Measurements from ENCODE around the gene HTR5A.

DNA sequence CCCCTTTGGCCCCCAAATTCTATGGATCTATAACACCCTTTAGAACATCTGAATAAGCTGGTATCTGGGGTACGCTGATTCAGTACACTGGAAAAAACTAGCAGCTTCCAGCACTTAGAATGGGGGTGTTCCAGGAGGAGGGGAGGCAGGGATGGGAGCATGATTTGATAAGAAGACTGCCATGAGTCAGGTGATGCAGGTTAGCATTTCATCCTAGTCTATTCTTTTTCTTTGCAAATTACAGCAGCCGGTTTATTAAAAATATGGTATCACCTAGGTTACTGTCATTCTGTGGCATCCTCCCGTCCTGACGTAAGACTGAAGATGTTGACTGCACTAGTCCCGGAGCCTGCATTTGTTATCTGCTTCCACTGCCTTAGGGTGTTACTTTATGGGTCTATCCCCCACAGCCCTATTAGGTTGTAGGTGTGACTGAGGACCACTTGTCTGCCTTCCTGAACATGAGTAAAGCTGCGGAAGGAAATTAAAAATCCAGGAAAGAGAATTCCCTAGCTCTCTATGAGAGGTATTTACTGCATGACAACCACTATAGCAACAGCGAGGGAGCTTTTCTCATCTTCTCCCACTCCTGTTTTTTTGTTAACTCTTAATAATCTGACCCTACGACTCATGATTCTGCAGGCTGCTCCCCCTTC lies 1.9 kb downstream of the HTR5A start:
- TF ChIP-seq, protein P1, sequence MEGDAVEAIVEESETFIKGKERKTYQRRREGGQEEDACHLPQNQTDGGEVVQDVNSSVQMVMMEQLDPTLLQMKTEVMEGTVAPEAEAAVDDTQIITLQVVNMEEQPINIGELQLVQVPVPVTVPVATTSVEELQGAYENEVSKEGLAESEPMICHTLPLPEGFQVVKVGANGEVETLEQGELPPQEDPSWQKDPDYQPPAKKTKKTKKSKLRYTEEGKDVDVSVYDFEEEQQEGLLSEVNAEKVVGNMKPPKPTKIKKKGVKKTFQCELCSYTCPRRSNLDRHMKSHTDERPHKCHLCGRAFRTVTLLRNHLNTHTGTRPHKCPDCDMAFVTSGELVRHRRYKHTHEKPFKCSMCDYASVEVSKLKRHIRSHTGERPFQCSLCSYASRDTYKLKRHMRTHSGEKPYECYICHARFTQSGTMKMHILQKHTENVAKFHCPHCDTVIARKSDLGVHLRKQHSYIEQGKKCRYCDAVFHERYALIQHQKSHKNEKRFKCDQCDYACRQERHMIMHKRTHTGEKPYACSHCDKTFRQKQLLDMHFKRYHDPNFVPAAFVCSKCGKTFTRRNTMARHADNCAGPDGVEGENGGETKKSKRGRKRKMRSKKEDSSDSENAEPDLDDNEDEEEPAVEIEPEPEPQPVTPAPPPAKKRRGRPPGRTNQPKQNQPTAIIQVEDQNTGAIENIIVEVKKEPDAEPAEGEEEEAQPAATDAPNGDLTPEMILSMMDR (IDR thresholded peaks at IDR 0.05): no peak
- TF ChIP-seq POLR2A (IDR thresholded peaks at IDR 0.05): no peak

Data from uterus (tissue), 2 donors.